Trophoblast cell (in vitro differentiated cells and primary cell): ENCODE measurements around the gene FURIN.
"Not testable (repeated sequence)": the region's sequence is repeated elsewhere in the genome, so short reads cannot be mapped to it uniquely, and the experiment has no call there.

Experiments used
- DNase-seq, 2 donors: peaks; one replicate each; pipeline ENCODE4 v3.0.0-alpha.2; 2016
- H2AFZ ChIP-seq: 2 replicates; pipeline ENCODE4 v1.6.1; 2013; ENCODE audit warnings: low read length, moderate library complexity, mild to moderate bottlenecking; ENCODE audit not compliant: insufficient read depth, poor library complexity
- H2AK5ac ChIP-seq: 2 replicates; pipeline ENCODE4 v1.6.1; 2013; ENCODE audit warnings: mild to moderate bottlenecking, low read length
- H2BK120ac ChIP-seq: 2 replicates; pipeline ENCODE4 v1.6.1; 2013; ENCODE audit warnings: low read length, mild to moderate bottlenecking, moderate library complexity; ENCODE audit not compliant: insufficient read depth, poor library complexity
- H2BK12ac ChIP-seq: 2 replicates; pipeline ENCODE4 v1.6.1; 2013; ENCODE audit warnings: mild to moderate bottlenecking, low read length, moderate library complexity
- H2BK5ac ChIP-seq: 2 replicates; pipeline ENCODE4 v1.6.1; 2013; ENCODE audit warnings: low read length, low read depth, moderate library complexity, mild to moderate bottlenecking; ENCODE audit not compliant: poor library complexity
- H3K14ac ChIP-seq: 2 replicates; pipeline ENCODE4 v1.6.1; 2013; ENCODE audit warnings: mild to moderate bottlenecking, low read length
- H3K18ac ChIP-seq: 2 replicates; pipeline ENCODE4 v1.6.1; 2013; ENCODE audit warnings: mild to moderate bottlenecking, low read length
- H3K23ac ChIP-seq: 2 replicates; pipeline ENCODE4 v1.6.1; 2013; ENCODE audit warnings: low read length
- H3K27ac ChIP-seq: 2 replicates; pipeline ENCODE4 v1.5.1; 2013; ENCODE audit warnings: low read depth, mild to moderate bottlenecking, inconsistent platforms, low read length, moderate library complexity
- H3K27me3 ChIP-seq: 2 replicates; pipeline ENCODE4 v1.6.1; 2013; ENCODE audit warnings: inconsistent platforms, mild to moderate bottlenecking, low read length, moderate library complexity; ENCODE audit not compliant: insufficient read depth
- H3K36me3 ChIP-seq, 2 experiments: 1 replicate in 1 of 2; 2 replicates in 1 of 2; pipeline ENCODE4 v1.6.1; 2013; ENCODE audit warnings: low read length in 2 of 2, mild to moderate bottlenecking in 2 of 2, moderate library complexity in 1 of 2; ENCODE audit not compliant: insufficient read depth in 2 of 2, control insufficient read depth in 1 of 2
- H3K4ac ChIP-seq: 2 replicates; pipeline ENCODE4 v1.6.1; 2013; ENCODE audit warnings: low read depth, mild to moderate bottlenecking, low read length, moderate library complexity
- H3K4me1 ChIP-seq, 2 experiments: 1 replicate in 1 of 2; 2 replicates in 1 of 2; pipeline ENCODE4 v1.6.1; 2013; ENCODE audit warnings: low read length in 2 of 2, mild to moderate bottlenecking in 2 of 2, moderate library complexity in 1 of 2; ENCODE audit not compliant: insufficient read depth in 2 of 2, control insufficient read depth in 1 of 2
- H3K4me2 ChIP-seq: 2 replicates; pipeline ENCODE4 v1.6.1; 2013; ENCODE audit warnings: inconsistent platforms, mild to moderate bottlenecking, low read length, moderate library complexity
- H3K4me3 ChIP-seq: 2 replicates; pipeline ENCODE4 v1.5.1; 2013; ENCODE audit warnings: mild to moderate bottlenecking, low read depth, low read length, inconsistent platforms
- H3K79me1 ChIP-seq: one replicate; pipeline ENCODE4 v1.6.1; 2013; ENCODE audit warnings: low read length
- H3K79me2 ChIP-seq: 2 replicates; pipeline ENCODE4 v1.6.1; 2013; ENCODE audit warnings: low read length, mild to moderate bottlenecking; ENCODE audit not compliant: control insufficient read depth, insufficient read depth, poor library complexity
- H3K9ac ChIP-seq: 2 replicates; pipeline ENCODE4 v1.6.1; 2013; ENCODE audit warnings: mild to moderate bottlenecking, low read length
- H3K9me3 ChIP-seq: 2 replicates; pipeline ENCODE4 v1.6.1; 2013; ENCODE audit warnings: low read depth, mild to moderate bottlenecking, control low read depth, inconsistent platforms, low read length; ENCODE audit not compliant: insufficient read depth
- H4K12ac ChIP-seq: 2 replicates; pipeline ENCODE4 v1.6.1; 2013; ENCODE audit warnings: low read depth, mild to moderate bottlenecking, low read length, moderate library complexity
- H4K8ac ChIP-seq: 2 replicates; pipeline ENCODE4 v1.6.1; 2013; ENCODE audit warnings: low read depth, mild to moderate bottlenecking, low read length, moderate library complexity
- H4K91ac ChIP-seq: one replicate; pipeline ENCODE4 v1.6.1; 2013; ENCODE audit warnings: low read depth, mild to moderate bottlenecking, low read length, moderate library complexity
- WGBS: extraction: QIAGEN DNeasy Blood & Tissue Kit; methylation state at CpG from one replicate; pipeline ENCODE4 v1.1.7; 2013; ENCODE audit warnings: missing lambda C conversion rate; ENCODE audit not compliant: insufficient read length, insufficient coverage; ENCODE audit errors: extremely low coverage; 5-methylcytosine and 5-hydroxymethylcytosine counted together

FURIN gene

DNA sequence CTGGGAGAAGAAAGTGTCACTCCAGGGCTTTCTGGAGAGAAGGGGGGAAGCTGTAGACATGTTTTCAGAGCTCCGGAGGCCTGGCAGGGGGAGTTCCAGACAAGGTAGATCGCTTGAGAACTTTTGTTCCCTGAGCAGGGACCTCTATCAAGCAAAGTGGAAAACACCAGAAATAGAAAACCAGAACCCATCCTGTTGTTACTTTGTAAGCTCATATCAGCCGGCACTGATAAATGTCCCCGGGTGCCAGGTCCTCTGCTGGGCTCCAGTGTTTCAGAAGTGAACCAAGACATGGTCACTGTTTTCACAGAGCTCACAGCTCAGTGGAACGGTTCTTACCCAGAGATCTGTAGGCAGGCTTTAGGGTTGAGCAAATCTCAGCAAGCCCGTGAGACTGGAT is 50.4 kb downstream of the FURIN start:
- no peak overlapping the region for H2AFZ ChIP-seq
- H3K27ac ChIP-seq = no peak overlapping the region
- no peak overlapping the region for H4K12ac ChIP-seq
- no peak overlapping the region for H4K91ac ChIP-seq
- H3K14ac ChIP-seq = no peak overlapping the region
- no peak overlapping the region for H2AK5ac ChIP-seq
- H3K4me3 ChIP-seq = no peak overlapping the region
- no peak overlapping the region for H2BK5ac ChIP-seq
- no peaks in the 10 kb centered on the region for H3K79me1 ChIP-seq
- H3K4me1 ChIP-seq = no peaks in the 10 kb centered on the region
- no peak overlapping the region for H4K8ac ChIP-seq
- H2BK12ac ChIP-seq = no peak overlapping the region
- no peak overlapping the region for H3K18ac ChIP-seq
- no peaks in the 10 kb centered on the region for H3K79me2 ChIP-seq
- no peak overlapping the region for H3K4ac ChIP-seq
- no peak overlapping the region for H3K9ac ChIP-seq
- WGBS = no CpG with 5 or more reads among the region's 6 CpGs
- no peaks in the 10 kb centered on the region for H3K27me3 ChIP-seq
- no peak overlapping the region for H2BK120ac ChIP-seq
- DNase-seq = no peak
- H3K4me2 ChIP-seq = no peak overlapping the region
- peaks cover 38 to 45% of the 10 kb centered on the region in 2 experiments for H3K36me3 ChIP-seq
- no peaks in the 10 kb centered on the region for H3K9me3 ChIP-seq
- no peak overlapping the region for H3K23ac ChIP-seq

- Histone ChIP-seq H3K9ac (no peak overlapping the region), H3K4me2 (no peak overlapping the region), H3K4ac (no peak overlapping the region), H3K79me1 (no peaks in the 10 kb centered on the region), H3K23ac (no peak overlapping the region), H4K91ac (no peak overlapping the region), H3K4me3 (no peak overlapping the region), H2BK120ac (no peak overlapping the region), H3K27ac (no peak overlapping the region), H3K9me3 (no peaks in the 10 kb centered on the region), H2AK5ac (no peak overlapping the region), H2BK12ac (no peak overlapping the region), H3K27me3 (no peaks in the 10 kb centered on the region), H2BK5ac (no peak overlapping the region), H3K36me3 (peaks cover 31 to 32% of the 10 kb centered on the region in 2 experiments), H3K4me1 (no peaks in the 10 kb centered on the region), H3K18ac (no peak overlapping the region), H4K12ac (no peak overlapping the region), H2AFZ (no peak overlapping the region), H3K79me2 (no peaks in the 10 kb centered on the region), H4K8ac (no peak overlapping the region), H3K14ac (no peak overlapping the region)
- WGBS = no CpG with 5 or more reads among the region's 4 CpGs
- no peak for DNase-seq
Measured at GRCh38 chr15:90921887-90922286, 53.5 kb downstream of the FURIN start.

GRCh38 chr15:90922712-90923322 is 54.4 kb downstream of the FURIN start:
- H2AK5ac ChIP-seq, H3K79me2 ChIP-seq, H4K12ac ChIP-seq, H2BK120ac ChIP-seq, H3K27ac ChIP-seq, H3K9ac ChIP-seq, H3K4me1 ChIP-seq, H4K91ac ChIP-seq, H3K18ac ChIP-seq, H2BK5ac ChIP-seq, H3K4ac ChIP-seq, H2AFZ ChIP-seq, H3K23ac ChIP-seq, H3K79me1 ChIP-seq, H3K27me3 ChIP-seq, DNase-seq, H4K8ac ChIP-seq, H3K9me3 ChIP-seq, H3K4me2 ChIP-seq, H2BK12ac ChIP-seq, H3K4me3 ChIP-seq, H3K14ac ChIP-seq: not testable (repeated sequence)
- peaks cover 25 to 26% of the 10 kb centered on the region in 2 experiments for H3K36me3 ChIP-seq
- no CpG with 5 or more reads among the region's 7 CpGs for WGBS

GRCh38 chr15:90924375-90924774 is 56.0 kb downstream of the FURIN start:
- Histone ChIP-seq H3K36me3 (peaks cover 12 to 13% of the 10 kb centered on the region in 2 experiments), H3K23ac (no peak overlapping the region), H2AFZ (no peak overlapping the region), H2BK5ac (no peak overlapping the region), H3K27ac (no peak overlapping the region), H3K9ac (no peak overlapping the region), H3K79me2 (no peaks in the 10 kb centered on the region), H3K9me3 (no peaks in the 10 kb centered on the region), H4K8ac (no peak overlapping the region), H2AK5ac (no peak overlapping the region), H3K4me2 (no peak overlapping the region), H3K4me1 (no peaks in the 10 kb centered on the region), H4K91ac (no peak overlapping the region), H3K4ac (no peak overlapping the region), H3K27me3 (no peaks in the 10 kb centered on the region), H2BK12ac (no peak overlapping the region), H3K4me3 (no peak overlapping the region), H4K12ac (no peak overlapping the region), H3K79me1 (no peaks in the 10 kb centered on the region), H2BK120ac (no peak overlapping the region), H3K18ac (no peak overlapping the region), H3K14ac (no peak overlapping the region)
- no peak for DNase-seq
- WGBS = no CpG with 5 or more reads among the region's 5 CpGs
